ENCODE data around the gene BACH2.
"Not testable (repeated sequence)": the region's sequence is repeated elsewhere in the genome, so short reads cannot be mapped to it uniquely, and the experiment has no call there.

Gene BACH2

GRCh38 chr6:90149280-90149679 is 147.4 kb downstream of the BACH2 start:
- no peak for DNase-seq

- no peak for DNase-seq
Observed at GRCh38 chr6:90148867-90149266, 147.8 kb downstream of the BACH2 start.

- DNase-seq = peak; percentile 74
Observed at GRCh38 chr6:90146921-90147649, 149.6 kb downstream of the BACH2 start.

GRCh38 chr6:90146024-90146423 is 150.6 kb downstream of the BACH2 start:
- no peak for DNase-seq

- no peak for DNase-seq
Observed at GRCh38 chr6:90144928-90145555, 151.6 kb downstream of the BACH2 start.

GRCh38 chr6:90144396-90144795 is 152.2 kb downstream of the BACH2 start:
- no peak for DNase-seq

- no peak for DNase-seq
Observed at GRCh38 chr6:90140683-90141082, 156.0 kb downstream of the BACH2 start.

GRCh38 chr6:90139272-90139817 is 157.3 kb downstream of the BACH2 start:
- no peak for DNase-seq

- DNase-seq = no peak
Observed at GRCh38 chr6:90136837-90137568, 159.6 kb downstream of the BACH2 start.

- no peak for DNase-seq
Observed at GRCh38 chr6:90136176-90136575, 160.5 kb downstream of the BACH2 start.

- DNase-seq = peak; percentile 46
Observed at GRCh38 chr6:90135667-90136066, 161.0 kb downstream of the BACH2 start.

- not testable (repeated sequence) for DNase-seq
Observed at GRCh38 chr6:90133664-90134063, 163.0 kb downstream of the BACH2 start.

GRCh38 chr6:90131614-90132423 is 164.8 kb downstream of the BACH2 start:
- no peak for DNase-seq

- no peak for DNase-seq
Observed at GRCh38 chr6:90131125-90131524, 165.5 kb downstream of the BACH2 start.

GRCh38 chr6:90128687-90129086 is 168.0 kb downstream of the BACH2 start:
- not testable (repeated sequence) for DNase-seq

- DNase-seq = no peak
Observed at GRCh38 chr6:90127595-90127994, 169.0 kb downstream of the BACH2 start.

GRCh38 chr6:90126839-90127238 is 169.8 kb downstream of the BACH2 start:
- peak; percentile 24 for DNase-seq

GRCh38 chr6:90126181-90126580 is 170.5 kb downstream of the BACH2 start:
- no peak for DNase-seq

- no peak for DNase-seq
Observed at GRCh38 chr6:90124874-90125510, 171.7 kb downstream of the BACH2 start.

GRCh38 chr6:90123831-90124230 is 172.8 kb downstream of the BACH2 start:
- DNase-seq = no peak

GRCh38 chr6:90121982-90122381 is 174.7 kb downstream of the BACH2 start:
- no peak for DNase-seq

- DNase-seq = no peak
Observed at GRCh38 chr6:90120327-90120726, 176.3 kb downstream of the BACH2 start.
